ENCODE results near the gene ETV6.

ETV6 gene

DNA sequence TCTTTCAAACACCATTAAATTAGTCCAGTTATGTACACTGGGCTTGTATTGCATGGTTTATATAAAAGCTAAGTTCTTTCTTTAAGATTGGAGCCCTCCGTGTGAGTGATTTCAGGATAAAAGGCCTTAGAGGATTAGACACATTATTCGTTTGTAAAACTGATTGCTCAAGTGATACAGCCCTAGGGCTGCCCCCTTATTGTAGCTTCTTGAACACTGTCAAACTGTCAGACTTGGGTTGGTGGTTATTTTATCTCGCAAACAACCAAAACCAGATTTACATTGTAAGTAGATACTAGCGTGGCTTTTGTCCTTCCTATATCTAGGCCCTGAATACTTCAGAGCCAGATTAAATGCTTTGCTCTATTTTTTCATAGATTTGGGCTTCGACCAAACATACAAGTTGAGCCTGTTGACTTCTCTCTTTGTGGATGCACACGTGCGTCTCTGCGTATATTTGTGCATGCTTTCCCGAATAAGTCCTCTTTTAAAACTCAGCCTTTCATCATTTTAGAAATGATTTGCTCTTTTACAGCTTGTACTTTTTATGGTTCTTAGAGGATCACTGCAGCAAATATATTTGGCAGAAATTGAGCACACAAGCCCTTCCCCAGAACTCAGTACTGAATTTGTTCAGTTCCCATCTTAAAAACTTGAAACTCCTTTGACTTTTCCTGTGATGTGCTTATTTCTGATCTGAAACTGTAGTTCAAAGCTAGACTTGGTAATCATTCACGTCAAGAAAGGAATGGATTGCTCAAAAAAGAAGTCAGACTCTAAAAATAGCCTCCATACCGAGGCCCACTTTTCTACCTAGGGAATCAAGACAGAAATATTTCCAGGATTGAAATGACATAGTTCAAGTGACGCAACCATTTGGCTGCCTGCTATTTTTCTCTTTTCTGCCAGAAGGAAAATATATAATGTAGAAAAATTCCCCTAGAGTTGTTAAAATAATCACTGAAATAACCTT, 129.5 kb downstream of the ETV6 start:
- DNase-seq (ENCODE audit: low spot score), result no peak

DNA sequence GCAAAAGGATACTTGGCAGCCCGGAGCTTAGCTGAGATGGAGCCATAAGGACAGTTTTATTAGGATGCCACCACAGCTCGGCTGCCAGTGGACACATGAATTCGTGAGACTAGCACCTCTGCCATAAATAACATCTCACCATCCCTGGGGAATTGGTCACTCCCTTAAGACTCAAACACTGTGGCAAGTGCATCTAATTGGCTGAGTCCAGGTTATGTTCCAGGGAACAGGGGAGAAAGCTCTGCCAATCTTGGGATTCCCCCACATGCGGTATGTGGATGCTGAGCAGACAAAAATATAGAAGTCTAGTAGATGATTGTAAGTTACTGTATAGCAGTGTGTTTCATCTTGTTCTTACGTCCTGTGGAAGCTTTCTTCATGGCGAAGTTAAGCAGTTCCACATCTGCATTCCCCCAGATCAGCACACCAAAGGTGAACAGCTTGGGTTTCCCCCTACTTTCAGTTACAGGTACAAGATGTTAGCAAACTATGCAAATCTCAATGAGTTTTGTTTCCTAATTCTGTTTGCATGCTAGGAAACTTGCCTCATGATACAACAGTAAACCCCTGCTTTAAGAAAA, 131.1 kb downstream of the ETV6 start:
- no peak for DNase-seq (ENCODE audit: low spot score)

DNA sequence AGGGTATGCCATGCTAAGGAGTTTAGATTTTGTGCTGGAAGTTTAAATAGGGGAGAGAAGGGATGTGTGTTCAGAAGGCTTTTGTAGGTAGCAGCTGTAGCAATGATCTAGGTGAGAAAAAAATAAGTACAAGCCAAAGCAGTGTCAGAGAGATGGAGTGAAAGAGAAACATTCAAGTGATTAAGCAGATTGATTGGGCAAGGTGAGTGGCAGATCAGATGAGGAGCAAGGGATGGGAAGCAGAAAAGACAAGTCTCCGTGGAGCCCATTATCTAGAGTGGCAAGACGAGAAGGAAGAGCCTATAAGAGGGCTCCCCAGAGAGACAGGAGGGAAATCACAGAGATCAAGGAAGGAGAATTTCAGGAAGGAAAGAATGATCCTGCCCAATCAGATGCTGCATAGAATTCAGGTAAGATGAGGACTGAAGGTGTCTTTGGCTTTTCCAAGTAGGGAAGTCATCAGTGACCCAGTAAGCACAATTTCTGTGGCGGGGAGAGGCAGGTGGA, 133.5 kb downstream of the ETV6 start:
- no peak for DNase-seq (ENCODE audit: low spot score)

DNA sequence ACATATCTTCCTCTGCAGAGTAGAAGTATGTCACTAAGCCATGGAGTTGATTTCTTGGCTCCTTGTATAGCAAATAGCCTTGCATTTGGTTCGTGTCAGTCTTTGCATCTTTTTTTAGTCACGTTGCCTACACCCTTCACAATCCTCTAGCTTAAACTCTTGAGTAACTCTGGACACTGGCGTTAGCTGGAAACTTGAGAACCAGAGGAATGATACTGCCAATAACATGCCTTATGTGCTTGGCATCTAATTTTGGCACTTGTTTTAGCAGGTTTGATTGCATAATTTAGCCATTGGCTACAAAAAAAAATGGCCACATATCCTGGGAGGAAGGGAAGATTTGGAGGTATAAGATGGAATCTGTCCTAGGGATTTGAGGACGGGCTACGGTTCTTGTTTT, 136.2 kb downstream of the ETV6 start:
- no peak for DNase-seq (ENCODE audit: low spot score)

DNA sequence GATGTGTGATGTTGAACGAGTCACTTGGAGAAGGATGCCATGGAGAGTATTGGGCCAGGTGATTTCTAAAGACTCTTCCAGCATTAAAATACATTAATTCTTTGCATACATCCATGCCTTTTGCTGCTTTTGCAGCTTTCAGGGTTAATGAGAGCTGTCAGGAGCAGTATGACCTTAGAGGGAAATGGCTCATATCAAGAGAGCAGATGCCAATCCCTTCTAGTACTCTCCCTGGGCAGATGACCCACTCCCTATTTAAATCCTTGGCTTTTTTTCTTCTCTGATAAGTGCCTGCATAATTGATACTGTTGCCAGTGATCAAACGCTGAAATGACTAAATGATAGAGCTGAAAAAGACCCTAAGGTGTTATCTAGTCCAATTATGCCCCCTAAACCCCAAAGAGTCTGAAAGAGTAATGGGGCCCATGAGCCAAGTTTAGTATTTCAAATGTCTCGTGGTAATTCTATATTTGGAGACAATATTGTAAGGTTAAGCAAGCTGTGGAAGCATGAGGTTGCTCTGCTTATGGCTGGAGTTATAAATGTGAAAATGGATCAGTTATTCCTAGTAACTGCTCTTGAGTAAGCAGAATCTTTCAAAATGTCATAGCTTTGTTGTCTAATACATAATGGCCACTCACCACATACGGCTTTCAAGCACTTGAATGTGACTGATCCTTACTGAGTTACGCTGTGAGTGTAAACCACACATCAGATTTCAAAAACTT, 137.3 kb downstream of the ETV6 start:
- no peak for DNase-seq (ENCODE audit: low spot score)

DNA sequence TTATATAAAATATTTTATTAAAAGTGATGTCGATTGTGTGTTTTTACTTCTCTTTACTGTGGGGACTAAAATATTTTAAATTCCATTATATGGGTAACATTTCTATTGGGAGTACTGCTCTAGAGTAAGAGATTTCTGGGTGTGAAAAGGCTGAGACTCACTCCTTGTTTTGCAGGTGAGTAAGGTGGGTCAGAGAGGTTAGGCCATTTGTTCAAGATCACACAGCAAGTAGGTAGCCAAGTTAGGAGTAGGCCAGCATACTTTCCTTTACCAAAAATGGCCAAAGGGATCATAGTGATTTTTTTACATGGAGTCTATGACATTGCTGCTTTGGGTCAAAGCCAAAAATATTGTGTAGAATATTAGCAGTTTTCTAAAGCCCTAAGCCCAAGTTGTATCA, 138.0 kb downstream of the ETV6 start:
- no peak for DNase-seq (ENCODE audit: low spot score)

DNA sequence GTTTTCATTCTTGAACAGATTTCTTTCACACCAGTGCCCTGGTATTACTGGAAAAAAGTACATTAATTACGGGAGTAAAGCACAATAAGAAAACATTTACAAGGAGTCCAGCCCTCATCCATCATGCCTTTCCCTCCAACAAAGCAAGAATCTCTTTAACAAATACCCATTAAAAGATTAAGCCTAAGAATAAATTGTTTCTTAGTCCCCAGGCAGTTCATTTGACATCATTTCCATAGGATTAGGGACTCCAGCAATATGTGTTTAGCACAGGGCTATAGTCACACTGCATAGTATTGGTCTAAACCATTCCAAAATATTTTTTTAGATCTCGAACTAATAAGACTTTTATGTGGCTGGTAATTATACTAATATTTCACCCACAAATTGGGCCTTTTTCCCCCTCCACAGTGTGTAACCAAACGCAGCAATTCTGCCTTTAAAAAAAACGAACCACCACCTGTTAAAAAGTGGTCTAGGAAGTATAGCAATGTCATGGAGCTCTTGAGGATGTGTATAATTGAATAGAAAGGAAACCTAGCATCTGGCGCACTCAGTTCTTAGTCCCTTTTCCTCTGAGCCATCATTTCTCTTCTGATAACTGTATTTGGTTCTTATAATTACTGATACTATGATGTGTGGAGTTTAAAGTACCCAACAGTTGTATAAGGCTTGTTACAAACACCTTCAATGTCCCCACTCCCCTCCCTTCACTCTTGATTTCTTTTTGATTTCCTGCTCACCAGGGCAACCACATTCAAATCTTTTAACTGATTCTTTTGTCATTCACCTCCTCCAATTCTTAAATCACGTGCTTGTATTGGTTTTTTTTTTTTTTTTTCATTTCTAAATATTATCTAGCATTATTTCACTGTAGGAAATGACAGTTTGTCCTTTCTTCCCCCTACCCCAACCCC, 138.7 kb downstream of the ETV6 start:
- no peak for DNase-seq (ENCODE audit: low spot score)

DNA sequence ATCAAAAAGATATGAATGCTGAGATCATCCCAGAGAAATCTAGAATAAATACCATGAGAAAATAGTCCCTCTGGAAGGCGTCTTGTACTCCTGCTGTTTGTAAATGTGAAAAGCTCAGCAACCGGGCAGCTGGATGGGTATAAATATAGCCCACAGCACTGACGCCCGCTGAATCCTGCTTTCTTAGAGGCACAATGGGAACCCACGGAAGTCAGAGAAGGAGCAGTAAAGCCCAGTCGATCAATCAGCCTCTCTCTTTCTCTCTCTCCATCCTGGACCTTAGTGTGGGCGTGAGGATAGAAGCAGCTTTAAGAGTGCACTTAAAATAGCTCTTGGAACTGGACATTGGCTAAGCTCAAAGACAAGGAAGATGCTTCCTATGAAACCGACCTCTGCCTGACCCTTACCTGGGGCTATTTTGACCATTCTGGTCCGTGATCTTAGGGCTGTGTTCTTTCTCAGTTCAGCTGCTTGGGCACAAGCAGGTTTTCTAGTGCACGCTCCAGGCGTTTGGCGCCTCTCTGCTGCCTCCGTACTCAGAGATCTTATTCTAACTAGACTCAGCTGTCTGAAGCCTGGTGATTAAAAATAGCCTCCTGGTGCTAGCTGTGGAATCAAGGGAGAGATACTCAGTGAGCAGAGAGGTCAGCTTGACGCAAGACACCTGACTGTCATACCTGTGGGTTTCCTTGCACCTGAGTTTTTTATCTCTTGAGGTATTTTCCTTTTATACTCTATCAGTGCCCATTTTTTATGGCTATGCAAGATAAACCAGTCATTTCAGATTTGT, 144.6 kb downstream of the ETV6 start:
- no peak for DNase-seq (ENCODE audit: low spot score)

DNA sequence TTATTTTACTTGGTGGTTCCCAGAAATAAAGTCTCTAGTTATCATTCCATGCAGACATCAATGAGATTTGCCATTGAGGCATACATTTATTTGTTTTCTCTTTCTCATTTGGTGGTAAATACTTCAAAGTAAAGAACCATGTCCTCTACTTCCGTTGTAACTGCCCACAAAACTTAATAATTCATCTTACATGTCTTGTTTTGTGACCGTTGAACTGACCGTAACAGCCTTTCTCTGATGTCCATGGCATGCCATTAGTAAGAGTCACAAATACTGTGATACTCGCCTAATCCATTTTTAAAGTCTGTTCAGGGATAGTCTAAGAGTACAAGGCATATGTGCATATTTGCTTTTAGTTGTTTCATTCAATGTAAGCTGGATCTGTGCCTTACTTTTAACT, 145.3 kb downstream of the ETV6 start:
- DNase-seq (ENCODE audit: low spot score), result no peak

DNA sequence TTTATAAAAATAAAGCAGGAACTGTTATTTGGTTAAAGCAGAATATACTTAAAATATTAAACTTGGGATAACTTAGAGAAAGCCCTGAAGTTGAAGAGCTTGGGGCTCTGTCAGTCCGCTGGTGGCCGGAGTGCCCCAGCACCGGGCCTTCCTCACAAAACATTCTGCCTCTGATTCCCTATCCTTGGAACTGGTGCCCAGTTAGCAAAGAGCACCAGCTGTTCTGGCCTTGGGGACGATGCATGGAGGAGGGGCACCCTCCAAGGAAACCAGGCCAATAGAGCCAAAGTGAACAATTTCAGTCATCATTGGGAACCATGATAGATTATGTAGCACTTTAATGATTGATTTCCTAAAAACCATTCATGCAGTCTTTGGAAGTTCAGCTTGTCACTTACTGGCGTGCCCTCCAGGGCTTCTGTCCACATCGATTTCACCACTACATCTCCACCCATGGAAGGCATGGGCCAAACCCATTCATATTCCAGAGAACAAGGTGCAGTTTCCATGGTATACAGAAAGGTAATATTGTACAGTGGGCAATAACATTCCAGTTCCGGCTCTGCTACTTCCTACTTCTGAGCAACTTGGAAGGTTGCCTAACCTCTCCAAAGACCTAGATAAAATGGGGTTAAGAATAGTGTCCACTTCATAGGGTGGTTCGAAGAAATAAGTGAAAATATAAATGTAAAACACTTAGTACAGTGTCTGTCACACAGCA, 145.9 kb downstream of the ETV6 start:
- no peak for DNase-seq (ENCODE audit: low spot score)

DNA sequence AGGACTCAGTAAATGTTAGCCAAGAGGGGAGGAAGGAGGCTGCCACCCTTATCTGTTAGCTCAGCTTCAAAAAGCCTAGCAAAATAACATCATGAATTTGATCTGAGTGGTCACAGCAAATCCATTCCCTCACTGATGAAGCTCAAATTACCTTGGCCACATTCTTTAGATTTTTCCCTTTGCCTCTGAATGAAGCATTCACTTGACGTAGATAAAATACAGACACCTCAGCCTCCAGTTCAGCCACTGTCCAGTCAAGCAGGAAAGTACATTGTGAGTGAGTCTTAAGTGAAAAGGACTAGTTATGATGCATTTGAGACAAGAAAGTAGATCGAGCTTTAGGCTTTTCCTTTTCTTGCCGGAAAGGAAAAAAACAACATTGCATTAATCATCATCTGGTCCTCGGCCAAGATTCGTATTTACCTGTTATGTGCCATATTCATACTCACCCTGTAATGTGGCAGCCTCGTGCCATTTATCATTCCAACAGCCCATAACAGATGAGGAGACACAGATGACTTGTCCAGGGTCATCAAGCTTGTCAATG, 146.5 kb downstream of the ETV6 start:
- DNase-seq (ENCODE audit: low spot score), result peak; percentile 55

DNA sequence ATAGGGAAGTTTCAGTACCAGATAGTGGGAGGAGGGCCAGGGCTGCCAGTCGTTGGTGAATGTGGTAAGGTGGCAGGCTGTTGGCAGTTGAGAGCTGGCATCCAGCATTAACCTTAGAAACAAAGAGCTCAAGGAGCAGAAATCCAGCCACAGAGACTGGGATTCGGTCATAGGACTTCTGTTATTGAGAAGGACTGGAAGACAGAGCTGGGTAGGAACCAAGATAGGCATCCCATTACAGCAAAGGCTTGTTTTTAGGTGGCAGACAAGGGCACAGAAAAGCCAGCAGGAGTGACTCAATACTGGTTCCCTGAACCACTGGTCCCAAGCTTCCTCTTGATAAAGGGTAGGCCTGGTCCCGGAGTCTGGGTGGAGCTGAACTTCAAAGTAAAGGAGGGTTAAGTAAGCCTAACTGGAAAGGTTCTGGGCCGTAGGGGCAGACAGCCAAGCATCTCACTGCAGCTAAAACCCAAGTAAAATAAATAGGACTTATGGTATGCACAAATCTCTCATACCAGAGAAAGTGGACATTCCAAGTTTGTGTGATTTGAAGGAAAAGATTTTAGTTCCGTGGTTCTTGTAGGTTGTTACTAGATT, 147.9 kb downstream of the ETV6 start:
- no peak for DNase-seq (ENCODE audit: low spot score)

DNA sequence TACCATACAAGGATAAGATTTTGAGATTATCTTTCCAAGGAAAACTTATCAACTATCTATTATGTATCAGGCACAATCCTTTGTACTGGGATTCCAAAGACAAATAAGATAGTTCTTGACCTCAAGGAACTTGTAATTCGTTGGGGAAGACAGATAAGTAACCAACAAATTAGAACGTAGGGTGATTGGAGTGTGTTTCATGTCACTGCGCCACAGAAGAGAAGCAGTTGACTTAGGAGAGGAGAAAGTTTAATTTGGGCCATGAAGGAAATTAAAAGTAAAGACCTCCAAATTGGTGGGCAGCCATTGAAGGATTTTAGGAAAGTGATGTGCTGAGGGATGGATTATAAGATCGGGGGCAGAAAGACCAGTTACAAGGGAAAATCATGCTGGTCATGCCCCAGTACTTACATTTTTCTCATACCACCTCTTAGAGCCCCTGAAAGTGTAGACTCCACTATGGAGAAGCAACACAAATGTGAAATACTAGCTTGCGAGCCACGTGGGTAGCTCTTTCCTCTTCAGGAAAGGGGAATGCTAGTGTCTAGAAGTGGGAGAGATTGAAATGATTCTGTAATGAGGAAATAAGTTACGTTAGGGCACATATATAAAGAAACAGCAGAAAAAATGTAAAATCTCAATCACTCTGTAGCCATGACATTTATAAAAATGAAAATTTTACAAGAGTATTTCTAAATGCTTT, 148.7 kb downstream of the ETV6 start:
- DNase-seq (ENCODE audit: low spot score), result no peak

DNA sequence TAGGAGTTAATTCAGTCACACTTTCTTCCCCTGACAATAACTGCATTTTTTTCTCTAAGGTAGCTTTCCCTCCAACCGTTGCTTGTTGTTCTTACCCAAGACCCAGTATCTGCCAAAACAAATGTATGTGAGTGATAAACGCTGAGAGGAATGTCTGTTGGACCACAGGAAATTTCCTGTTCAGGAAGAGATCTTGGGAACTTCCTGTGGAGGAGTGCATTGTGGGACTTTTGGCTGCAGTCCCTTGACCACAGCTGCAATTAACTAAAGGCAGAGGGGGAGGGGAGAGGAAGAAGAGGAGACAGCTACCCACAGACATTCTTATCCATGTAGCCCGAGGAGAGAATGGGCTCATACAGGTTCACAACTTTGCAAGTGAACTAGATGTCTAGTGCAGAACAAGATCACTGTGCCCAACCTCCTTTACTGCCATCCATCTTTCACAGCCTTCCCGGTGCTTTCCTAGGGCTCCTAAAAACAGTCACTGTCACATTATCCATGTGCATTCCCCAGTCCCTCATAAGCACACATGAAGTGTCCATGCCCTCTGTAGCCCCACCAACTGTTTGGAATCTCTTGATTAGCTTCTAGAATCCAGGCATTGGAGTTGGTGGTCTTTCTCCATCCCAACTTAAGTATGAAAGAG, 149.5 kb downstream of the ETV6 start:
- no peak for DNase-seq (ENCODE audit: low spot score)

DNA sequence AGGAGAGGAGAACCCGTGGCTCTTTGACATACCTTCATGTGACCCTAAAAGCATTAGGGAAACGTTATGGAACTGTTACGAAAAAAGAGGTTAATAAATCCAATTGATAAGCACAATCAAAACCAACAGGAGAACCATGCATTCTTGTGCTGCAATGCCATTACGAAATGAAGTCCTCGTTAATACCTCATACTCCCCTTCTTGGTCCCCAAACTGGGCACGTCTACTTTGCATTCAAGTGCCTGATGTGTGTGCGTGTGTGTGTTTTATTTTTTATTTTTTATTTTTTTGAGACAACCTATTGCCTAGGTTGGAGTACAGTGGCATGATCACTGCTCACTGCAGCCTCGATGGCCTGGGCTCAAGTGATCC, 150.0 kb downstream of the ETV6 start:
- DNase-seq (ENCODE audit: low spot score), result no peak

DNA sequence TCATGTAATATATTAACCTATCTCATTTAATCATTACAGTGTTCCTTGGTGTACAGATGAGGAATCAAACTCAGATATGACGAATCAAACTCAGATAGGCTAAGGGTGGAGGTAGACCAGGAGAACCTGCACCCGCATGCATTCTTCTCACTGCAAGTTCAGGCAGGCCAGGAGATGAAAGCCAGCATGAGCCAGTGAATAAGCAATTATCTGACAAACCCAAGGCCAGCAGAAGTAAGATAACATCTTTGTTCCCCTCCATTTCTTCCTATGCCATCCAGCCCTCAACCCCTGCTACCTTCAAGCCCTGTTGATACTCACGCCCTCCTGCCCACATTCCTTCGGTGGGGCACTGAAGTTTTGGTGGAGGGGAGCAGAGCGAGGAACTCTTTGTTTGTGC, 152.2 kb downstream of the ETV6 start:
- DNase-seq (ENCODE audit: low spot score), result no peak

DNA sequence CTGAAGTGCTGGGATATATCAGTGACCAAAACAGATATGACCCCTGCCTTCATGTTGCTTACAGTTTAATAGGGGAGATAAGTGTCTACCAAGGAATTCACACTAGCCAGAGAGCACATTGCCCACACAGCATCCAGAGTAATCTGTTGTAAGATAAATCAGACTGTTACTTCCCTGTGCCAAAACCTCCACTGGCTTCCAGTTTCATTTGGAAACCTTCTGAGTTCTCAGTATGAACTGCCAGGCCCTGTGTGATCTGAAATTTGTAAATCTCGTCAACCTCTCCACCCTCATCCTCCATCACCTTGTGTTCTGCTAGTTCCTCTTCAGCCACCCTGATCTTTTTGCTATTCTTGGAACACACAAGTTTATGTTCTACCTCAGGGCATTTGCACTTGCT, 154.7 kb downstream of the ETV6 start:
- DNase-seq (ENCODE audit: low spot score), result no peak

DNA sequence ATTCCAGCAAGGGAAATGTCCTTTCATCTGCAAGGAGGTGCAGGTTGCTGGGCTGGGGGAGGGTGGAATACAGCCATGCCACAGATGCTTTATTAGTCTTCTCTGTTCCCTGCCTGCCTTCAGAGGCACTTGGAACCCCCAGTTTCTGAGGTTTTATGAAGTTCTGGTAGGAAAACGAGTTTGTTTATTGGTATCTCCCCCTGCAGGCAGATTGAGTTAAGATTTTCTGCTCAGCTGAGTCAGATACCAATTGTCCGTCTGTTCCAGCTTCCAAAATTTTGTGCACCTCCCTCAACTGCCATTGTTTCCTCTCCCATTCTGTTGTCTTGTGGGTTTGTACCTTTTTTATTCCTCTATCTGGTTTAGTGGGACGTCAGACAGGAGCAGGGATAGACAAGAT, 155.6 kb downstream of the ETV6 start:
- no peak for DNase-seq (ENCODE audit: low spot score)
